SU-DHL-6 (cell line): ENCODE measurements around the gene LEMD2.

Experiments used
- CTCF ChIP-seq: fragments of 200-600 bp; sonication (generic); IDR thresholded peaks from one replicate; pipeline ENCODE4 v1.5.1; 2017; ENCODE audit warnings: antibody characterized with exemption, mild to moderate bottlenecking, low read length, moderate library complexity; ENCODE audit not compliant: insufficient read depth, poor library complexity, severe bottlenecking
- EZH2phosphoT487 ChIP-seq: fragments of 200-600 bp; sonication (generic), shearing (Covaris generic); conservative IDR thresholded peaks from 2 replicates; pipeline ENCODE4 v1.6.1; 2018; ENCODE audit warnings: mild to moderate bottlenecking, antibody characterized with exemption, low read length, moderate library complexity, mixed read lengths

- TF ChIP-seq CTCF (no peak), EZH2phosphoT487 (no peak)
Measured at GRCh38 chr6:33803571-33804053, 14.7 kb upstream of the LEMD2 start, which contains the start of gene MLN.
